ENCODE results near the gene TSPO.

DNA sequence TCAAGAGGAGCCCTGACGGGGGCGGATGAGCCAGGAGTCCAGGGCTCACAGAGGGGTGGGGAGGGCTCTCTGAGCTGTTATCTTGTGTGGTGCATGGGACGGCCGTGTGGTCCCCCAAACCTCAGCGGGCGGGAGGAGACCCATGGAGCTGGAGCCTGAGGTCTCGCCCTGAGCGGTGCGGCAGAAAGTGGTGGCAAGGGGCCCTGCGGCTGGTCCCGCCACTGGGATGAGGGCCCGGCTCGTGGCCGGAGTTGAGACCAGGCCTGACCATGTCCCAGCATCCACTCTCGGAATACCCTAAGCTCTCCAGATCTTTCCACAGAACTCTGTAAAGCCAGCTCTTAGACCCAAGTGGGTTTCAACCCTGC lies 58.1 kb downstream of the TSPO start:
- TF ChIP-seq POLR2AphosphoS5 (IDR thresholded peaks at IDR 0.05; ENCODE audit: borderline replicate concordance, low read depth, low read length) (no peak), EZH2 (IDR thresholded peaks at IDR 0.05) (no peak), FOXP2 (optimal IDR thresholded peaks at IDR 0.05; ENCODE audit: control extremely low read depth, extremely low read length, insufficient read depth) (no peak)

All from SK-N-MC (cell line).